Natural killer cell (primary cell): ENCODE results near the gene RXRA. TPM values are rescaled to one million over a fixed set of nuclear protein-coding genes. Genes with fewer than 3 reads are reported as not detected.
A peak's percentile ranks its signal among the peaks of the same experiment; 100 is the strongest.

Source experiments
- ATAC-seq, 3 donors: fragments of 150-1000 bp in 2 of 3; fragments of 200-7000 bp in 1 of 3; cut with Tn5 transposase; 1 replicate in 1 of 3; 2 replicates in 2 of 3; pipeline ENCODE4 v1.10.0; 2021; ENCODE audit warnings: mild to moderate bottlenecking in 2 of 3, moderate library complexity in 2 of 3
- DNase-seq, 2 donors: peaks; one replicate each; pipeline versions ENCODE4 v3.0.0 to v3.0.0-alpha.2; 2013 to 2021; ENCODE audit warnings: mixed read lengths in 1 of 2
- H3K27ac ChIP-seq: one replicate; pipeline ENCODE4 v1.5.1; 2013; ENCODE audit warnings: mild to moderate bottlenecking, low read length
- H3K27me3 ChIP-seq: one replicate; pipeline ENCODE4 v1.6.1; 2013; ENCODE audit warnings: low read length; ENCODE audit not compliant: control insufficient read depth, insufficient read depth
- H3K36me3 ChIP-seq: one replicate; pipeline ENCODE4 v1.6.1; 2013; ENCODE audit warnings: low read length; ENCODE audit not compliant: control insufficient read depth, insufficient read depth
- H3K4me1 ChIP-seq: one replicate; pipeline ENCODE4 v1.6.1; 2013; ENCODE audit warnings: low read length; ENCODE audit not compliant: control insufficient read depth, insufficient read depth
- H3K4me3 ChIP-seq: one replicate; pipeline ENCODE4 v1.5.1; 2013; ENCODE audit warnings: low read length
- H3K9me3 ChIP-seq: one replicate; pipeline ENCODE4 v1.6.1; 2013; ENCODE audit warnings: low read length; ENCODE audit not compliant: control insufficient read depth, insufficient read depth
- H3K27ac Mint-ChIP-seq, 2 donors: one replicate each; pipeline ENCODE4 v1.8.0; 2022; ENCODE audit warnings: mild to moderate bottlenecking in 2 of 2, mixed read lengths in 2 of 2, moderate library complexity in 1 of 2
- H3K27me3 Mint-ChIP-seq, 2 donors: one replicate each; pipeline ENCODE4 v1.8.0; 2022; ENCODE audit warnings: low read depth in 2 of 2, mixed read lengths in 2 of 2
- H3K36me3 Mint-ChIP-seq: one replicate; pipeline ENCODE4 v1.8.0; 2022; ENCODE audit warnings: mixed read lengths
- H3K4me1 Mint-ChIP-seq, 2 donors: one replicate each; pipeline ENCODE4 v1.8.0; 2022; ENCODE audit warnings: mixed read lengths in 2 of 2
- H3K4me3 Mint-ChIP-seq: one replicate; pipeline ENCODE4 v1.8.0; 2022; ENCODE audit warnings: mild to moderate bottlenecking, moderate library complexity, mixed read lengths
- H3K9me3 Mint-ChIP-seq, 2 donors: one replicate each; pipeline ENCODE4 v1.8.0; 2022; ENCODE audit warnings: mixed read lengths in 2 of 2
- CTCF ChIP-seq: fragments of 200-600 bp; IDR thresholded peaks from one replicate; pipeline ENCODE4 v1.8.0; 2022; ENCODE audit warnings: antibody characterized with exemption
- whole genome bisulfite sequencing: methylation state at CpG from one replicate; pipeline ENCODE4 v1.1.7; 2013; ENCODE audit warnings: missing lambda C conversion rate; ENCODE audit not compliant: insufficient coverage; 5-methylcytosine and 5-hydroxymethylcytosine counted together
- intact Hi-C: fragments of 100-400 bp; cut with micrococcal nuclease; formaldehyde crosslinking; loops from one replicate; pipeline ENCODE4 v1.14.2; 2022
- total RNA-seq, 4 donors: library from RNA; stranded (reverse); fragments of 120-200 nt in 1 of 4; gene quantifications; one replicate each; pipeline versions ENCODE4 v1.2.3 to v1.2.4, GENCODE V29; 2013 to 2022

Gene RXRA
- total RNA-seq, 3 donors from 2014 or later (not counting 1 experiment from before 2014, with no cell fraction given) = 30.9 to 64.1 (median 42.2) TPM

GRCh38 chr9:134403682-134404301, 77.5 kb downstream of the RXRA start:
- peak; percentile 58 to 75 for DNase-seq
- H3K27me3 ChIP-seq = no peaks in the 10 kb centered on the region
- no peak for TF ChIP-seq CTCF
- H3K9me3 ChIP-seq = peaks cover 8% of the 10 kb centered on the region
- peaks cover 46 to 63% of the 10 kb centered on the region in 2 donors for H3K4me1 Mint-ChIP-seq
- WGBS = 3% methylated on average over 17 of the region's 17 CpGs
- H3K27ac ChIP-seq = peak overlapping the region; percentile 59
- H3K4me1 ChIP-seq = peaks cover 73% of the 10 kb centered on the region
- intact Hi-C loops = loop anchor here (2.0 kb wide), 1 partner anchor 21 kb away; no protein-coding TSS in a partner anchor
- H3K9me3 Mint-ChIP-seq = peaks cover 0 to 2% of the 10 kb centered on the region in 2 donors
- peak; percentile 35 to 60 (median 36) for ATAC-seq
- no peaks in the 10 kb centered on the region for H3K36me3 ChIP-seq
- H3K4me3 Mint-ChIP-seq = peak overlapping the region; percentile 76
- no peaks in the 10 kb centered on the region for H3K27me3 Mint-ChIP-seq
- peak overlapping the region; percentile 60 to 87 for H3K27ac Mint-ChIP-seq
- H3K4me3 ChIP-seq = no peak overlapping the region
- H3K36me3 Mint-ChIP-seq = no peaks in the 10 kb centered on the region

DNA sequence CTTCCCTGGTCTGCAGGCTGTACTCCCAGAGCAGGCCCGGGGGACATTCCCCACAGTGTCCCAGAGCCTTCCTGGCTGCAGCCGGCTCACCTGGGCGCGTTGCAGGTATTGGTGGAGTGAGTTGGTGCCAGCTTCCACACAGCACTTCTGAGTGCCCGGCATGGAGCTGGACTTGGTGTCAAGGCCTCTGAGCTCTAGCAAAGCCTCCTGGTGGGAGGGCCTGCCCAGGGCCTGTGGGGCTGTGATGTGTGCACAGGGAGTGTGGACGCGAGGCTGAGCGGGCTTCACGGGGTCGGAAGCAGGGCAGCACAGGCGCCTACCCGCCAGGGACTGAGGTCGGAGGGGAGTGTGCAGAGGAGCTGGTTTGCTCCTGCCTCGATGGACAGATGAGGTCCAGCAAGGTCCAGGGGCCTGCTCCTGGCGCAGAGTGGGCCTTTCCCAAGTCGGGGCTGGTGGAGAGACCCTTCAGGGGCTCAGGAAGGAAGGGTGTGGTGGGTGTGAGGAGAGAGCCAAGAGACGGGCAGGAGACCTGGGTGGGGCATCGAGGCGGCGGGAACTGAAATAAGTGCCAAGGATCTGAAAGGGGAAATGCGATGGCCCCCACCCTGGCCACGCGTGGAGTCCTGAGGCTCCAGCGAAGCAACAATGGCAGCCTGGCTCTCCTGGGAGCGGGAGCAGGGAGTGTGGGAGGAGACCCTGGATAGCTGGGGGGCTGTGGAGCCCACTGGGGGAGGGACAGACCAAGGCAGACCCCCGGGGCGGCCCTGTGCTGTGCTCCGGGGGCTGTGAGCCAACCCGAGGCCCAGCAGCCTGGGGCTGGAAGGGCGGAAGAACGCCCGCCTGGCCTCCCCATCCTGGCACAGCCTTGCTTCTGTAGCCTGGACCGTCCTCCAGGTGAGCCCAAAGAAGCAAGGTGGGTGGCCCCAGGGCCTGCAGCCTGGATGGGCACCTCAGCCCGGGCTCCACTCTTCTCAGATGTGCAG, 78.4 kb downstream of the RXRA start:
- intact Hi-C loops = loop anchor here (5.0 kb wide), 1 partner anchor 38 kb away; no protein-coding TSS in a partner anchor
- peak overlapping the region; percentile 59 for H3K27ac ChIP-seq
- ATAC-seq (no peak), DNase-seq (no peak)
- TF ChIP-seq CTCF = no peak
- no peaks in the 10 kb centered on the region for H3K36me3 ChIP-seq
- Mint-ChIP-seq H3K4me1 (peaks cover 42 to 63% of the 10 kb centered on the region in 2 donors), H3K27ac (peak overlapping the region; percentile 60 to 87), H3K4me3 (peak overlapping the region; percentile 76), H3K36me3 (no peaks in the 10 kb centered on the region), H3K9me3 (no peaks in the 10 kb centered on the region), H3K27me3 (no peaks in the 10 kb centered on the region)
- H3K9me3 ChIP-seq = no peaks in the 10 kb centered on the region
- peaks cover 78% of the 10 kb centered on the region for H3K4me1 ChIP-seq
- 46% methylated on average over 34 of the region's 34 CpGs for WGBS
- H3K27me3 ChIP-seq = no peaks in the 10 kb centered on the region
- no peak overlapping the region for H3K4me3 ChIP-seq

- no peak for TF ChIP-seq CTCF
- DNase-seq (peak in 1 of 2 donors; percentile 31), ATAC-seq (peak in 1 of 3 donors; percentile 36)
- Mint-ChIP-seq H3K4me1 (peaks cover 40 to 61% of the 10 kb centered on the region in 2 donors), H3K27me3 (no peaks in the 10 kb centered on the region), H3K9me3 (no peaks in the 10 kb centered on the region), H3K27ac (peak overlapping the region; percentile 46 to 80), H3K36me3 (no peaks in the 10 kb centered on the region), H3K4me3 (peak overlapping the region; percentile 79)
- no peaks in the 10 kb centered on the region for H3K27me3 ChIP-seq
- intact Hi-C loops = loop anchor here (5.0 kb wide), 1 partner anchor 37 kb away; no protein-coding TSS in a partner anchor
- H3K4me3 ChIP-seq = no peak overlapping the region
- WGBS = 58% methylated on average over 9 of the region's 9 CpGs
- peaks cover 2% of the 10 kb centered on the region for H3K36me3 ChIP-seq
- no peak overlapping the region for H3K27ac ChIP-seq
- peaks cover 86% of the 10 kb centered on the region for H3K4me1 ChIP-seq
- H3K9me3 ChIP-seq = no peaks in the 10 kb centered on the region
Measured at GRCh38 chr9:134405527-134405926, 79.3 kb downstream of the RXRA start.
